ENCODE measurements around the gene CGB7. TPM values are rescaled to one million over a fixed set of nuclear protein-coding genes. Genes with fewer than 3 reads are reported as not detected.
"Not testable (repeated sequence)": the region's sequence is repeated elsewhere in the genome, so short reads cannot be mapped to it uniquely, and the experiment has no call there.

CGB7 gene
- total RNA-seq, 1 donor from 2014 or later, result not detected

- no peak overlapping the region for H3K27ac Mint-ChIP-seq (ENCODE audit: unreplicated experiment)
- TF ChIP-seq CTCF (IDR thresholded peaks at IDR 0.05), result no peak
- no peaks in the 10 kb centered on the region for H3K9me3 Mint-ChIP-seq (ENCODE audit: unreplicated experiment)
- no peaks in the 10 kb centered on the region for H3K27me3 Mint-ChIP-seq (ENCODE audit: unreplicated experiment)
- no peak for DNase-seq (ENCODE audit: extremely low spot score, unreplicated experiment)
- peaks cover 12% of the 10 kb centered on the region for H3K4me1 Mint-ChIP-seq (ENCODE audit: unreplicated experiment)
- no peaks in the 10 kb centered on the region for H3K36me3 Mint-ChIP-seq (ENCODE audit: unreplicated experiment)
- no peak overlapping the region for H3K4me3 Mint-ChIP-seq (ENCODE audit: unreplicated experiment)
These were observed 15.4 kb downstream of the CGB7 start for GRCh38 chr19:49042177-49042576.

GRCh38 chr19:49039736-49040135 is 17.8 kb downstream of the CGB7 start:
- H3K9me3 Mint-ChIP-seq (ENCODE audit: unreplicated experiment); H3K27ac Mint-ChIP-seq (ENCODE audit: unreplicated experiment); H3K27me3 Mint-ChIP-seq (ENCODE audit: unreplicated experiment); DNase-seq (ENCODE audit: extremely low spot score, unreplicated experiment); H3K4me3 Mint-ChIP-seq (ENCODE audit: unreplicated experiment); H3K36me3 Mint-ChIP-seq (ENCODE audit: unreplicated experiment): not testable (repeated sequence)
- peaks cover 12% of the 10 kb centered on the region for H3K4me1 Mint-ChIP-seq (ENCODE audit: unreplicated experiment)

- H3K27ac Mint-ChIP-seq (ENCODE audit: unreplicated experiment); H3K4me3 Mint-ChIP-seq (ENCODE audit: unreplicated experiment); H3K27me3 Mint-ChIP-seq (ENCODE audit: unreplicated experiment); H3K9me3 Mint-ChIP-seq (ENCODE audit: unreplicated experiment); H3K36me3 Mint-ChIP-seq (ENCODE audit: unreplicated experiment); DNase-seq (ENCODE audit: extremely low spot score, unreplicated experiment): not testable (repeated sequence)
- H3K4me1 Mint-ChIP-seq (ENCODE audit: unreplicated experiment), result peaks cover 12% of the 10 kb centered on the region
These were observed 18.8 kb downstream of the CGB7 start for GRCh38 chr19:49038557-49039276.

- H3K27ac Mint-ChIP-seq (ENCODE audit: unreplicated experiment); H3K27me3 Mint-ChIP-seq (ENCODE audit: unreplicated experiment); H3K4me3 Mint-ChIP-seq (ENCODE audit: unreplicated experiment); H3K9me3 Mint-ChIP-seq (ENCODE audit: unreplicated experiment); DNase-seq (ENCODE audit: extremely low spot score, unreplicated experiment); H3K36me3 Mint-ChIP-seq (ENCODE audit: unreplicated experiment): not testable (repeated sequence)
- peaks cover 12% of the 10 kb centered on the region for H3K4me1 Mint-ChIP-seq (ENCODE audit: unreplicated experiment)
These were observed 19.4 kb downstream of the CGB7 start for GRCh38 chr19:49038111-49038510.

- H3K9me3 Mint-ChIP-seq (ENCODE audit: unreplicated experiment); DNase-seq (ENCODE audit: extremely low spot score, unreplicated experiment); H3K27me3 Mint-ChIP-seq (ENCODE audit: unreplicated experiment); H3K27ac Mint-ChIP-seq (ENCODE audit: unreplicated experiment); H3K4me1 Mint-ChIP-seq (ENCODE audit: unreplicated experiment); H3K4me3 Mint-ChIP-seq (ENCODE audit: unreplicated experiment); H3K36me3 Mint-ChIP-seq (ENCODE audit: unreplicated experiment): not testable (repeated sequence)
- TF ChIP-seq CTCF (IDR thresholded peaks at IDR 0.05), result peak; percentile 46
These were observed 20.7 kb downstream of the CGB7 start, which contains the start of gene CGB1 for GRCh38 chr19:49036815-49037214. Gene CGB1, minus strand, starts transcription at chr19:49036895. Its CDS starts 184 bp downstream, at chr19:49036711.

GRCh38 chr19:49031642-49032301 is 25.8 kb downstream of the CGB7 start, which contains the start of gene CGB2:
Gene CGB2, plus strand, starts transcription at chr19:49031890. Its CDS starts 206 bp downstream, at chr19:49032096.
- H3K36me3 Mint-ChIP-seq (ENCODE audit: unreplicated experiment); H3K27ac Mint-ChIP-seq (ENCODE audit: unreplicated experiment); H3K4me3 Mint-ChIP-seq (ENCODE audit: unreplicated experiment); DNase-seq (ENCODE audit: extremely low spot score, unreplicated experiment); H3K9me3 Mint-ChIP-seq (ENCODE audit: unreplicated experiment); H3K27me3 Mint-ChIP-seq (ENCODE audit: unreplicated experiment); H3K4me1 Mint-ChIP-seq (ENCODE audit: unreplicated experiment): not testable (repeated sequence)
- peak; percentile 39 for TF ChIP-seq CTCF (IDR thresholded peaks at IDR 0.05)

- peaks cover 11% of the 10 kb centered on the region for H3K4me1 Mint-ChIP-seq (ENCODE audit: unreplicated experiment)
- not testable (repeated sequence) for H3K4me3 Mint-ChIP-seq (ENCODE audit: unreplicated experiment); H3K27me3 Mint-ChIP-seq (ENCODE audit: unreplicated experiment); H3K36me3 Mint-ChIP-seq (ENCODE audit: unreplicated experiment); DNase-seq (ENCODE audit: extremely low spot score, unreplicated experiment); H3K9me3 Mint-ChIP-seq (ENCODE audit: unreplicated experiment); H3K27ac Mint-ChIP-seq (ENCODE audit: unreplicated experiment)
These were observed 27.2 kb downstream of the CGB7 start for GRCh38 chr19:49030323-49030722.

- H3K9me3 Mint-ChIP-seq (ENCODE audit: unreplicated experiment); DNase-seq (ENCODE audit: extremely low spot score, unreplicated experiment); H3K27me3 Mint-ChIP-seq (ENCODE audit: unreplicated experiment); H3K27ac Mint-ChIP-seq (ENCODE audit: unreplicated experiment); H3K36me3 Mint-ChIP-seq (ENCODE audit: unreplicated experiment); H3K4me3 Mint-ChIP-seq (ENCODE audit: unreplicated experiment): not testable (repeated sequence)
- peaks cover 11% of the 10 kb centered on the region for H3K4me1 Mint-ChIP-seq (ENCODE audit: unreplicated experiment)
These were observed 27.8 kb downstream of the CGB7 start for GRCh38 chr19:49029749-49030148.

- DNase-seq (ENCODE audit: extremely low spot score, unreplicated experiment); H3K9me3 Mint-ChIP-seq (ENCODE audit: unreplicated experiment); H3K4me3 Mint-ChIP-seq (ENCODE audit: unreplicated experiment); H3K36me3 Mint-ChIP-seq (ENCODE audit: unreplicated experiment); H3K27ac Mint-ChIP-seq (ENCODE audit: unreplicated experiment); H3K27me3 Mint-ChIP-seq (ENCODE audit: unreplicated experiment): not testable (repeated sequence)
- peaks cover 11% of the 10 kb centered on the region for H3K4me1 Mint-ChIP-seq (ENCODE audit: unreplicated experiment)
These were observed 28.9 kb downstream of the CGB7 start for GRCh38 chr19:49028686-49029085.
